Prostate gland (tissue), 2 donors: ENCODE measurements around the gene PHACTR2. TPM values are rescaled to one million over a fixed set of nuclear protein-coding genes. Genes with fewer than 3 reads are reported as not detected.
"Not testable (repeated sequence)": the region's sequence is repeated elsewhere in the genome, so short reads cannot be mapped to it uniquely, and the experiment has no call there.

ENCODE experiments used
- DNase-seq: peaks from one replicate; pipeline ENCODE4 v3.0.0-alpha.2; 2019; ENCODE audit warnings: low spot score
- H3K27ac ChIP-seq, 2 donors: fragments of 200-600 bp; sonication (generic); 2 replicates each; pipeline ENCODE4 v1.5.1; 2017 to 2019
- H3K27me3 ChIP-seq: fragments of 200-600 bp; sonication (generic); replicated peaks from 2 replicates; pipeline ENCODE4 v1.5.1; 2019; ENCODE audit not compliant: insufficient read depth
- H3K36me3 ChIP-seq, 2 donors: fragments of 200-600 bp; sonication (generic); 1 replicate in 1 of 2; 2 replicates in 1 of 2; pipeline versions ENCODE4 v1.5.1 to v1.8.1; 2017 to 2019
- H3K4me1 ChIP-seq: fragments of 200-600 bp; sonication (generic); replicated peaks from 2 replicates; pipeline ENCODE4 v1.5.1; 2019
- H3K4me3 ChIP-seq, 2 donors: fragments of 200-600 bp; sonication (generic); 2 replicates each; pipeline ENCODE4 v1.5.1; 2017 to 2019
- H3K9me3 ChIP-seq: fragments of 200-600 bp; sonication (generic); 2 replicates; pipeline ENCODE4 v1.5.1; 2017
- POLR2A ChIP-seq: fragments of 450-650 bp; IDR thresholded peaks from one replicate; pipeline ENCODE4 v1.6.1; 2016; ENCODE audit warnings: antibody characterized with exemption, mild to moderate bottlenecking
- POLR2AphosphoS5 ChIP-seq: sonication (generic); formaldehyde crosslinking; IDR thresholded peaks from one replicate; pipeline ENCODE4 v1.6.1; 2017; ENCODE audit warnings: antibody characterized with exemption
- WGBS: methylation state at CpG from one replicate; pipeline ENCODE4 v1.1.5; 2018; 5-methylcytosine and 5-hydroxymethylcytosine counted together
- intact Hi-C: fragments of 100-400 bp; cut with DNase I; formaldehyde crosslinking; loops from one replicate; pipeline ENCODE4 v1.14.2; 2022
- total RNA-seq, 2 donors: library from RNA; depleted of rRNA; stranded (reverse); fragments of >200 nt; gene quantifications; one replicate each; pipeline ENCODE4 v1.1.0, GENCODE V29; 2016
- TF ChIP-seq, protein P1 (sequence below), 4 experiments: fragments of 200-600 bp in 2 of 4; fragments of 450-650 bp in 2 of 4; sonication (generic) in 2 of 4; IDR thresholded peaks; 1 replicate in 3 of 4; 2 replicates in 1 of 4; pipeline ENCODE4 v1.5.1; 2016 to 2019; ENCODE audit warnings: antibody characterized with exemption in 4 of 4, mild to moderate bottlenecking in 2 of 4, moderate library complexity in 2 of 4

Gene PHACTR2
- total RNA-seq, 2 donors from 2014 or later: 41.4 to 108 TPM

DNA sequence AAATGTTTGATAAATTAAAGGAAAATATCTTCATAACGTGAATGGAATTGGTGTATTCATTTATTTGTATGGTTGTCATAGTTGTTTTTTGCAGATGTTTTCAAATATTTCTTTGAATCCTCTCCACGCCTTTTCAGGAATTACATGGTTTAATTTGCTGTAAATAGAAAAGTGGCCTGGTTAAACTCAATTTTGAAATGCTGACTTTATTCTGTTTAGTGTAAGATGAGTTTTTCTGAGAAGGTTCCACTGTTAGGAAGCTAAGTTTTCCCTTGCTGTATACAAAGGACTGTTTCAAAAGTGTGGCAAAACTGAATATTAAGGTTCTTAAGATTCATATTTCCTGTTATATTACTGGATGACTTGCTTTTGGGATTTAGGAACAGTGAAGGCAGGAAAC is 186.0 kb downstream of the PHACTR2 start:
- intact Hi-C loops: no loop called here
- H3K4me1 ChIP-seq: no peaks in the 10 kb centered on the region
- no peaks in the 10 kb centered on the region for H3K36me3 ChIP-seq
- no peaks in the 10 kb centered on the region for H3K27me3 ChIP-seq
- TF ChIP-seq POLR2A: no peak
- TF ChIP-seq, protein P1, sequence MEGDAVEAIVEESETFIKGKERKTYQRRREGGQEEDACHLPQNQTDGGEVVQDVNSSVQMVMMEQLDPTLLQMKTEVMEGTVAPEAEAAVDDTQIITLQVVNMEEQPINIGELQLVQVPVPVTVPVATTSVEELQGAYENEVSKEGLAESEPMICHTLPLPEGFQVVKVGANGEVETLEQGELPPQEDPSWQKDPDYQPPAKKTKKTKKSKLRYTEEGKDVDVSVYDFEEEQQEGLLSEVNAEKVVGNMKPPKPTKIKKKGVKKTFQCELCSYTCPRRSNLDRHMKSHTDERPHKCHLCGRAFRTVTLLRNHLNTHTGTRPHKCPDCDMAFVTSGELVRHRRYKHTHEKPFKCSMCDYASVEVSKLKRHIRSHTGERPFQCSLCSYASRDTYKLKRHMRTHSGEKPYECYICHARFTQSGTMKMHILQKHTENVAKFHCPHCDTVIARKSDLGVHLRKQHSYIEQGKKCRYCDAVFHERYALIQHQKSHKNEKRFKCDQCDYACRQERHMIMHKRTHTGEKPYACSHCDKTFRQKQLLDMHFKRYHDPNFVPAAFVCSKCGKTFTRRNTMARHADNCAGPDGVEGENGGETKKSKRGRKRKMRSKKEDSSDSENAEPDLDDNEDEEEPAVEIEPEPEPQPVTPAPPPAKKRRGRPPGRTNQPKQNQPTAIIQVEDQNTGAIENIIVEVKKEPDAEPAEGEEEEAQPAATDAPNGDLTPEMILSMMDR (IDR thresholded peaks at IDR 0.05): no peak
- no peak for TF ChIP-seq POLR2AphosphoS5
- WGBS: 96% methylated on average over 2 of the region's 2 CpGs
- H3K4me3 ChIP-seq: no peak overlapping the region
- DNase-seq: no peak
- H3K27ac ChIP-seq: no peak overlapping the region
- no peaks in the 10 kb centered on the region for H3K9me3 ChIP-seq

- no peaks in the 10 kb centered on the region for H3K27me3 ChIP-seq
- H3K4me3 ChIP-seq: no peak within 1 kb of the TSS
- H3K4me1 ChIP-seq: no peaks in the 10 kb centered on the region
- intact Hi-C loops: no loop called here
- TF ChIP-seq POLR2AphosphoS5: no peak
- TF ChIP-seq POLR2A: no peak
- TF ChIP-seq, protein P1 (IDR thresholded peaks at IDR 0.05): no peak
- whole genome bisulfite sequencing: 92% methylated on average over 1 of the region's 1 CpG
- no peaks in the 10 kb centered on the region for H3K36me3 ChIP-seq
- no peak within 1 kb of the TSS for H3K27ac ChIP-seq
- H3K9me3 ChIP-seq: no peaks in the 10 kb centered on the region
- no peak for DNase-seq
These were observed 186.5 kb downstream of the PHACTR2 start, which contains the start of gene ZC2HC1B for GRCh38 chr6:143864234-143864633. Gene ZC2HC1B (plus strand): TSS chr6:143864474. CDS start chr6:143864540, 66 bp downstream.

DNA sequence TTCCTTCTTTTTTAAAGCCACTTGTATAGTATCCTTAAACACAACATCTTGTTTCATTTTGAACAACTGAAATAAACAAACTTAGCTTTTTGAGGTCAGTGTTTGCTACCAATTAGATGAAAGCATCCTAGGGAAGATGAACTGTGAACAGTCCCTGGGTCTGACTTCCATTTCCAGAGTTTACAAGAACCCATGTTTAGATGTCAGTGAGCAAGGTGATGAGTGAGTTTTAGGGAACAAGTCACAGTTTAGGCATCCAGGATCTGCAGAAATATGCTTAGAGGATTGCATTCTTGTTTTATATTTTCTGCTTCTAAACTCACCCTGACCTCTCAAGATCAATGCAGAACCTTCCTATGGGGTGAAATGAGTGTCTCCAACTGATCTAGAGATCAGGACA is 189.5 kb downstream of the PHACTR2 start:
- no peak for TF ChIP-seq POLR2AphosphoS5
- TF ChIP-seq POLR2A: no peak
- TF ChIP-seq, protein P1 (IDR thresholded peaks at IDR 0.05): no peak
- Histone ChIP-seq H3K4me1 (no peaks in the 10 kb centered on the region), H3K27ac (no peak overlapping the region), H3K36me3 (no peaks in the 10 kb centered on the region), H3K9me3 (no peaks in the 10 kb centered on the region), H3K27me3 (no peaks in the 10 kb centered on the region), H3K4me3 (no peak overlapping the region)
- no peak for DNase-seq
- intact Hi-C loops: no loop called here

GRCh38 chr6:143868808-143869207 is 191.0 kb downstream of the PHACTR2 start:
- H3K36me3 ChIP-seq, H3K27me3 ChIP-seq, intact Hi-C loops, DNase-seq, H3K9me3 ChIP-seq, H3K27ac ChIP-seq, H3K4me3 ChIP-seq, H3K4me1 ChIP-seq: not testable (repeated sequence)
- 73% methylated on average over 3 of the region's 3 CpGs for WGBS

DNA sequence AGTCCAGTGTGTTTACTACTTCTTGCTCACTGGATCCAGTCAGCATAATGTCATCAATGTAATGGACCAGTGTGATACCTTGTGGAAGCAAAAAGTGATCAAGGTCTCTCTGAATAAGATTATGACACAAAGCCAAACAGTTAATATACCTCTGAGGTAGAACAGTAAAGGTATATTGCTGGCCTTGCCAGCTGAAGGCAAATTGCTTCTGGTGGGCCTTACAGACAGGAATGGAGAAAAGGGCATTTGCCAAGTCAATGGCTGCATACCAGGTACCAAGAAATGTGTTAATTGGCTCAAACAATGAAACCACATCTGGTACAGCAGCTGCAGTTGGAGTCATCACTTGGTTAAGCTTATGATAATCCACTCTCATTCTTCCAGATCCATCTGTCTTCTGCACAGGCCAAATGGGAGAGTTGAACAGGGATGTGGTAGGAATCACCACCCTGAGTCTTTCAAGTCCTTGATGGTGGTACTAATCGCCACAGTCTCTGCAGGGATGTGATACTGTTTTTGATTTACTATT is 193.5 kb downstream of the PHACTR2 start:
- H3K27ac ChIP-seq, intact Hi-C loops: not testable (repeated sequence)
- 95% methylated on average over 1 of the region's 1 CpG for WGBS

DNA sequence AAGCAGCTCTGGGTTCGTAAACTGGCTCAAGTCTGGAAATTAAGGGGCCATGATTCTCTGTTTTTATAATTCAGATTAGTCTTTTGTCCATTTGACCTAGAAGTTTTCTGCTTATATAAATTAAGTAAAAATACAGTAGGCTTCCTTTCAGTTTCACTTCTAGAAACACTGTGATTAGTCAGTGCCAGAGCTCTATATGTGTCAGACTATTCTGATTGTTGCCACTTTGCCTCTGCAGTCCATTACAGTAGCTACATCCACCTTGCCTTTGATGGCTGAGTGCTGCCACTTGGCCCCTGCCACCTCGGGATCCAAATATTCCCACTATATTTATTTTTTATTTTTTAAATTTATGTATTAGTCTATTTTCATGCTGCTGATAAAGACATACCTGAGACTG is 194.4 kb downstream of the PHACTR2 start:
- intact Hi-C loops: no loop called here
- Histone ChIP-seq H3K27ac (no peak overlapping the region), H3K36me3 (no peaks in the 10 kb centered on the region), H3K4me3 (no peak overlapping the region), H3K9me3 (no peaks in the 10 kb centered on the region), H3K27me3 (no peaks in the 10 kb centered on the region), H3K4me1 (no peaks in the 10 kb centered on the region)
- DNase-seq: no peak
- 90% methylated on average over 2 of the region's 2 CpGs for WGBS
- TF ChIP-seq, protein P1 (IDR thresholded peaks at IDR 0.05): no peak
- TF ChIP-seq POLR2A: no peak
- no peak for TF ChIP-seq POLR2AphosphoS5

More for the DNA sequence above, 193.5 kb downstream of the PHACTR2 start:
- H3K27me3 ChIP-seq, DNase-seq, H3K36me3 ChIP-seq, H3K4me1 ChIP-seq, H3K9me3 ChIP-seq, H3K4me3 ChIP-seq: not testable (repeated sequence)

- H3K36me3 ChIP-seq, H3K27ac ChIP-seq, DNase-seq, H3K9me3 ChIP-seq, H3K27me3 ChIP-seq, intact Hi-C loops, H3K4me1 ChIP-seq, H3K4me3 ChIP-seq: not testable (repeated sequence)
- WGBS: 93% methylated on average over 4 of the region's 4 CpGs
These were observed 195.8 kb downstream of the PHACTR2 start for GRCh38 chr6:143873600-143873999.

- H3K36me3 ChIP-seq, H3K4me1 ChIP-seq, H3K9me3 ChIP-seq, H3K4me3 ChIP-seq, intact Hi-C loops, H3K27me3 ChIP-seq, DNase-seq, H3K27ac ChIP-seq: not testable (repeated sequence)
These were observed 196.7 kb downstream of the PHACTR2 start for GRCh38 chr6:143874503-143874902.
